Uterus (tissue), 4 donors: ENCODE results near the gene COG7. TPM values are rescaled to one million over a fixed set of nuclear protein-coding genes. Genes with fewer than 3 reads are reported as not detected.

Experiments used
- DNase-seq, 2 donors: peaks; one replicate each; pipeline ENCODE4 v3.0.0-alpha.2; 2019 to 2020
- H3K27ac ChIP-seq, 2 donors: fragments of 200-600 bp; sonication (generic); 1 replicate in 1 of 2; 2 replicates in 1 of 2; pipeline ENCODE4 v1.5.1; 2016 to 2018
- H3K27me3 ChIP-seq, 2 donors: fragments of 200-600 bp; sonication (generic); one replicate each; pipeline ENCODE4 v1.5.1; 2018 to 2019; ENCODE audit warnings: control low read depth in 1 of 2
- H3K36me3 ChIP-seq, 2 donors: fragments of 200-600 bp; sonication (generic); one replicate each; pipeline ENCODE4 v1.5.1; 2019; ENCODE audit warnings: control low read depth in 1 of 2
- H3K4me1 ChIP-seq, 2 donors: fragments of 200-600 bp; sonication (generic); one replicate each; pipeline ENCODE4 v1.5.1; 2018 to 2019; ENCODE audit warnings: control low read depth in 1 of 2
- H3K4me3 ChIP-seq, 2 donors: fragments of 200-600 bp; sonication (generic); 1 replicate in 1 of 2; 2 replicates in 1 of 2; pipeline ENCODE4 v1.5.1; 2018 to 2019; ENCODE audit warnings: mild to moderate bottlenecking in 1 of 2
- H3K9me3 ChIP-seq, 2 donors: fragments of 200-600 bp; sonication (generic); one replicate each; pipeline ENCODE4 v1.5.1; 2019; ENCODE audit warnings: control low read depth in 1 of 2
- CTCF ChIP-seq, 4 experiments: fragments of 200-600 bp in 2 of 4; fragments of 450-650 bp in 2 of 4; sonication (generic) in 2 of 4; IDR thresholded peaks; one replicate each; pipeline ENCODE4 v1.5.1; 2016 to 2019; ENCODE audit warnings: antibody characterized with exemption in 4 of 4, mild to moderate bottlenecking in 2 of 4, moderate library complexity in 1 of 4
- POLR2A ChIP-seq, 2 donors: fragments of 450-650 bp; IDR thresholded peaks; one replicate each; pipeline ENCODE4 v1.6.1; 2016; ENCODE audit warnings: antibody characterized with exemption in 2 of 2, mild to moderate bottlenecking in 1 of 2, moderate library complexity in 1 of 2
- intact Hi-C: fragments of 100-400 bp; cut with DNase I; formaldehyde crosslinking; loops from one replicate; pipeline ENCODE4 v1.15.1; 2023; ENCODE audit warnings: low total_unique reads
- total RNA-seq, 4 donors: library from RNA; depleted of rRNA in 3 of 4; stranded (reverse); fragments of >200 nt in 3 of 4; gene quantifications; one replicate each; pipeline versions ENCODE4 v1.1.0 to v1.2.4, GENCODE V29; 2014 to 2023
- donor health status: DM: yes; HTN: yes; CAD: no.

The COG7 gene
- total RNA-seq: 100 to 1,000 TPM in 1 of 4 donors, 10 to 100 TPM in 3; 11.5 to 393 (median 32.2) TPM

- H3K4me1 ChIP-seq: no peaks in the 10 kb centered on the region
- TF ChIP-seq POLR2A (IDR thresholded peaks at IDR 0.05) (peak; percentile 7 to 29), CTCF (IDR thresholded peaks at IDR 0.05) (peak in 2 of 4 experiments; percentile 7 to 27)
- intact Hi-C loops: no loop called here
Measured at GRCh38 chr16:23452572-23453337, at the start of gene COG7. Gene COG7 (minus strand): TSS chr16:23453189. CDS start chr16:23452994, 195 bp downstream.

GRCh38 chr16:23502466-23502865 lies 49.5 kb upstream of the COG7 start:
- no peaks in the 10 kb centered on the region for H3K27me3 ChIP-seq
- H3K9me3 ChIP-seq: no peaks in the 10 kb centered on the region
- intact Hi-C loops: no loop called here
- no peak overlapping the region for H3K4me3 ChIP-seq
- H3K36me3 ChIP-seq: no peaks in the 10 kb centered on the region
- TF ChIP-seq POLR2A (IDR thresholded peaks at IDR 0.05): no peak
- no peak for TF ChIP-seq CTCF (IDR thresholded peaks at IDR 0.05)
- DNase-seq: no peak
- no peak overlapping the region for H3K27ac ChIP-seq
- no peaks in the 10 kb centered on the region for H3K4me1 ChIP-seq

More at GRCh38 chr16:23452572-23453337, at the start of gene COG7:
- DNase-seq: peak; percentile 86 to 87
- H3K4me3 ChIP-seq: peak within 1 kb of the TSS; percentile 75 to 83
- H3K27me3 ChIP-seq: no peaks in the 10 kb centered on the region
- no peaks in the 10 kb centered on the region for H3K36me3 ChIP-seq
- H3K9me3 ChIP-seq: no peaks in the 10 kb centered on the region
- peak within 1 kb of the TSS; percentile 71 to 81 for H3K27ac ChIP-seq

GRCh38 chr16:23501291-23501690 lies 48.3 kb upstream of the COG7 start:
- Histone ChIP-seq H3K9me3 (no peaks in the 10 kb centered on the region), H3K4me3 (no peak overlapping the region), H3K27ac (no peak overlapping the region), H3K36me3 (no peaks in the 10 kb centered on the region), H3K4me1 (no peaks in the 10 kb centered on the region), H3K27me3 (no peaks in the 10 kb centered on the region)
- no peak for DNase-seq
- intact Hi-C loops: no loop called here
- TF ChIP-seq POLR2A (IDR thresholded peaks at IDR 0.05) (no peak), CTCF (IDR thresholded peaks at IDR 0.05) (no peak)

DNA sequence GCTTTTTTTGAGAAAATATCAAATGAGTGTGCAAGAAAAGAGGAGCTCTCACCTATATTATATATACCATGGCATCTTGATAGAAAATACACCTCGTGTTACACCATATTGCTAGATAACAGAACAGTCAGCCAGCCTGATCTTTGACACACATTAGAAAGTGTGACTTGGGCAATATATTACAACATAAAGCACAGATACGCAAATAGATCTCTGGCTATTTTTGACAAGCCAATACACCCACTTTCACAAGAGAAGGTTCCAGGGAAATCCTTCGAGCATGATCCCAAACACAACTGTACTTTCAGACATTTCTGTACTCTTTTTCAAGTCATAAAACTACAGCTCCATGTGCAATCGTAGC lies 47.9 kb upstream of the COG7 start:
- no peaks in the 10 kb centered on the region for H3K9me3 ChIP-seq
- H3K36me3 ChIP-seq: no peaks in the 10 kb centered on the region
- intact Hi-C loops: no loop called here
- H3K27me3 ChIP-seq: no peaks in the 10 kb centered on the region
- TF ChIP-seq POLR2A (IDR thresholded peaks at IDR 0.05): no peak
- TF ChIP-seq CTCF (IDR thresholded peaks at IDR 0.05): no peak
- no peak for DNase-seq
- no peak overlapping the region for H3K4me3 ChIP-seq
- no peaks in the 10 kb centered on the region for H3K4me1 ChIP-seq
- no peak overlapping the region for H3K27ac ChIP-seq

GRCh38 chr16:23500212-23500861 lies 47.3 kb upstream of the COG7 start:
- no peaks in the 10 kb centered on the region for H3K36me3 ChIP-seq
- DNase-seq: no peak
- no peaks in the 10 kb centered on the region for H3K9me3 ChIP-seq
- no peaks in the 10 kb centered on the region for H3K4me1 ChIP-seq
- intact Hi-C loops: no loop called here
- no peaks in the 10 kb centered on the region for H3K27me3 ChIP-seq
- no peak overlapping the region for H3K4me3 ChIP-seq
- no peak overlapping the region for H3K27ac ChIP-seq
- no peak for TF ChIP-seq POLR2A (IDR thresholded peaks at IDR 0.05)
- TF ChIP-seq CTCF (IDR thresholded peaks at IDR 0.05): no peak
